Measurements from ENCODE around the gene RALGPS1. TPM values are rescaled to one million over a fixed set of nuclear protein-coding genes. Genes with fewer than 3 reads are reported as not detected.

The RALGPS1 gene
- total RNA-seq, 2 experiments from 2014 or later = 1.5 to 1.7 TPM

DNA sequence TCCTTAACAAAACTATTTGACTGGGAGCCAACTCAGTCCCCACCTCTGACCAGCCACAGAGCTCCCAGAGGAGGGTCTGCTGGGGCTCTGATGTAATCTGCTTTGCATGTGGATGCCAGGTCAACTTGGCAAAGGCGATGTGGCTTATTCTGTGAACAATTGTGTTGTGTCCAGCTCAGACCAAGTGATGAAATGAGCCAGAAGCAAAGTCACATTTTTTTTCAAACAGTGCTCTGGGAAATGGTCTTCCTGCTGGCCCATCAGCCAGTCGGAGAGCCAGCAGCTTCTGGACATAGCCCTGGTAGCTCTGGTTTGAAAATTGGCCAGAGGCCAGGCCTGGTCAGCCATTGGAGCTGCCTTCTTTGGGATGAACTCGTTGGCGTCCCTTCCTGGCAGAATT lies 121.4 kb downstream of the RALGPS1 start:
- ChIA-PET CTCF (interaction anchor here (0.6 kb wide), 1 partner anchor 179 kb away, joined by 3 read pairs; no protein-coding TSS in a partner anchor), POLR2A (no interaction called here)

GRCh38 chr9:127036437-127036836 lies 121.9 kb downstream of the RALGPS1 start:
- CTCF ChIA-PET = no interaction called here

GRCh38 chr9:127038531-127038930 lies 123.9 kb downstream of the RALGPS1 start:
- ChIA-PET CTCF (no interaction called here), POLR2A (interaction anchor here (0.5 kb wide), 1 partner anchor 546 kb away, joined by 3 read pairs; no protein-coding TSS in a partner anchor)

More at GRCh38 chr9:127036437-127036836, 121.9 kb downstream of the RALGPS1 start:
- POLR2A ChIA-PET = no interaction called here

- CTCF ChIA-PET = no interaction called here
- POLR2A ChIA-PET = no interaction called here
These were observed 124.9 kb downstream of the RALGPS1 start for GRCh38 chr9:127039492-127039891.

- CTCF ChIA-PET = no interaction called here
- POLR2A ChIA-PET = no interaction called here
These were observed 130.6 kb downstream of the RALGPS1 start for GRCh38 chr9:127045148-127045547.

DNA sequence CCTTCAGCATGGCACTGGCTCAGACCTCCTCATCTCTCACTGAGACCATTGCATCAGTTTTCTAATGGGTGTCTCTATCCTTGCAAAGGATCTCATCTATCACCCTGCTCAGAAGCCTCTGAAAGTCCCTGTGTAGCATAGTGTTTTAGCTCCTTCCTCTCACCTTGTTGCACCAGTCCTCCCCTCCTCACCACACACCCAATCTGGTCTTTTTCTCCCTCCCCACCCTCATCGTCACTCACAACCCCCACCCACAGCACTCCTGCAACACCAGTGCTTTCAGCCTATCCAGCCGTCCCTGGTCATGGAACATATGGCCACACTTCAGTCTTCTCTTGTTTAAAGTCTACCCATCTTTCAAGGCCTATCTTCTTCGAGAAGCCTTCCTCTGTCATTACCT lies 133.4 kb downstream of the RALGPS1 start:
- POLR2A ChIA-PET = interaction anchor here (0.6 kb wide), 1 partner anchor 40 kb away, joined by 3 read pairs; no protein-coding TSS in a partner anchor
- CTCF ChIA-PET = no interaction called here

DNA sequence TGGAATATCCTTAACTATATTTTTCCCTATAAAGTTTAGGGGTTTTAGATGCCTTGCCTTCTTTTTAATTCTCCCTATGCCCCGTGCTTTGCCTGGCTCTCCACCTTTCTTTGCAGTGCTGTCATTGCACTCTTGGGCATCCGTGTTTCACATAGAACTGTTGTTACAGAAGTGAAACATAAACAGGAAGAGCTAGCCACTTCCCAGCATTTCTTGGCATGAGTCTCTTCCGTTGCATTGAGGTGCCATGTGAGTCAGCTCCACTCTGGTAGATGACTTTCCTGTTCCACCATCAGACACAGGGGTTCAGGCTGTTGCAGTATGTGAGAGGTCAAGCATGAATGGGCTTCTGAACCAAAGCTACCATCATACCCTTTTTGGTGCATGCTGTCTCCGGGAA lies 134.5 kb downstream of the RALGPS1 start:
- POLR2A ChIA-PET = no interaction called here
- CTCF ChIA-PET = interaction anchor here (1.1 kb wide), 1 partner anchor 44 kb away, joined by 3 read pairs; no protein-coding TSS in a partner anchor

DNA sequence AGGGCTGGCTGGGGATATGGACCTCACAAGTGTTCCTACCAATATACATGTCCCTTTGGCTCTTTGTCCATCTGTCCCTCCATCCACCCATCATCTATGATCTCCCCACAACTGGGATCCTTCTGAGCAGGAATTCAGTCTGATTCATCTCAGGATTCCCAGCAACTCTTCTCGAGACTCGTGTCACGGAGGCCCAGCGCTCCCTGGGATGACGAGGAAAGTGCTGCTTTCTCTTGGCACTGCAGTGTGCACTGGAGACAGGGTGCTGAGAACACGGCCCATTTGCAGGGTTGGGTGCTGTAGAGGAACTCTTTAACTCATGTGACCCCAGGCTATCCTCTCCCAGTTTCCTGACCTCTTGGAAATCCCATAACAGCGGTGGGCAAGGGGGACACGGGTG lies 135.0 kb downstream of the RALGPS1 start:
- POLR2A ChIA-PET = no interaction called here
- CTCF ChIA-PET = interaction anchor here (1.1 kb wide), 1 partner anchor 44 kb away, joined by 3 read pairs; no protein-coding TSS in a partner anchor

DNA sequence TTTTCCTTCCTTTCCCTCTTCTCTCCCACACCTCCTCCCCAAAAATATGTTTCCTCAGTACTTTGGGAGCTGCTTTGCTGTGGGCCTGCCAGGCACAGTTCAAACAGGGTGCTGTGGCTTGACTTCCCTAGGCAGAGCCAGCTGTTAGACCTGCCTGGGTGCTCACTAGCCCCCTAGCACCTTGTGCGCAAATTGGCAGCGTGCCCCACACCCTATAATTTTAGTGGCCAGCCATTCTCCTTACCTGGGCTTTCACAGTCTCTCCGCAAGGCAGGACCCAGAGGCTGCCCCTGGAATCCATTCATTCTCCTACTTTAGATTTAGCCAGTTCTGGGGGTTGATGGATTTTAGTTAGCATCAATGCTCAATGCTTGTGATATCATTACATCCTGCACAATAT lies 135.6 kb downstream of the RALGPS1 start:
- CTCF ChIA-PET = interaction anchor here (1.1 kb wide), 1 partner anchor 45 kb away, joined by 3 read pairs; no protein-coding TSS in a partner anchor
- POLR2A ChIA-PET = no interaction called here

- ChIA-PET CTCF (no interaction called here), POLR2A (no interaction called here)
These were observed 136.0 kb downstream of the RALGPS1 start for GRCh38 chr9:127050591-127051001.

DNA sequence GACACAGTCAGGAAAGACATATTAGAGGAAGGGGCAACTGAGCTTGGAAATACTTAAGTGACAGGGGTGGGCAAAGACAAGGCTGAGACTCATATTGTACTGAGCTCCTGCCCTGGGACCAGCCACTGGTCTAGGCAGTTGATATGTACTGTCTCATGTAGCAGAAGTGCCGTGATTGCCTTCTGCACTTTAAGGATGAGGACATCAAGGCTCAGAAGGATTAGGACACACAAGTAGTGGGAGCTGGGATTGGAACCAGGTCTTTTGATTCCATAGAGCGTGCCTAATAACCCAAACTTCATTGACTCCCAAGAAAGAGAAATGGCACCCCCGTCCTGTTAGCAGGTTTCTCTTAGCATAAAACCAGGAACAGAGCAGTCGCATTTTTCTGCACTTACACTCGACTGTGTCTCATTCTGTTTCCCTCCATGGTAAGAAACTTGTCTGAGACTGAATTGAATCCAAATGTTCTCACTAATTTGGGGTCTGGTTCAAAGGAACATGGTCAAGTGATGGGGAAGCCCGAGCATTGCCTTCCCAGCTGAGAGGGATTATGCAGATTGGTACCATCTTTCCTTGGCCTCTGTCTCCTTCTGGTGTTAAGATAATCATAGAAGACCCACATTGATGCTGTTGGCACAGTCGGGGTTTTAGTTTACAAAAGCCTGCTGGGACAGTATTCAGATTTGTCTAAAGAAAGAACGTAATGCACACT lies 137.5 kb downstream of the RALGPS1 start:
- ChIA-PET POLR2A (no interaction called here), CTCF (no interaction called here)

DNA sequence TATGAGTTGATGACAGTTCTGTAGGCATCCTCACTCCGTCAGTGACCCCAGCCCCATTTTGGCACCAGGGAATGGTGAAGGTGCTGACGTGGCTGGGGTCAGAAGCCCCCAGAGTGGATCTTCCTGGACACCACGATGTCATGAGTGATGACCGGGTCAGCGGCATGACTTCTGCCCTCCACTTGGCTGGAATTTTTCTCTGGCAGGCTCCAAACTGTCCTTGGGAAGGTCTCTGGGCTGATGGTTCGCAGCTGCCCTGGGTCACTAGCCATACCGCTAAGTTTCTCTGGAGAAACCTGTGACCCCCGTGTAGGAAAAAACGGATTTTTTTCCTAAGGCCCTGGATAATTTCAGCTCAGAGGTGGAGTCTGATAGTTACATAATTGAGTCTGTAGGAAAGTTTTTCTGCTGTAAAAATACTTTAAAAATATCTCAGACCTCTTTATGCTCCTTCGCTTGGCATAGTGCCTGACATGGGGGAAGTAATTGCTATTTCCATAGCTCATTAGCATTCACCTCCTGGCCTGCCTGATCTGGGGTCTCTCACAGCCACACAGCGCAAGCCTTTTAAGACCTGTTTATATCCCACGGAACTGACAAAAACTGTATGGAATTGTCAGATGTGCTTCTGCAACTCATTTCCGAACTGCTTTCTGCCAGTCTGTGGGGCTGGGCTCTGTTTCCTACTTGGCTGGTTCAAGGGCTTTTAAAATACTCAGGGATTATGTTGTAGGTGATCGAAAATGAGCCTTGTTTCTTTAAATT lies 138.7 kb downstream of the RALGPS1 start:
- POLR2A ChIA-PET = no interaction called here
- CTCF ChIA-PET = no interaction called here

DNA sequence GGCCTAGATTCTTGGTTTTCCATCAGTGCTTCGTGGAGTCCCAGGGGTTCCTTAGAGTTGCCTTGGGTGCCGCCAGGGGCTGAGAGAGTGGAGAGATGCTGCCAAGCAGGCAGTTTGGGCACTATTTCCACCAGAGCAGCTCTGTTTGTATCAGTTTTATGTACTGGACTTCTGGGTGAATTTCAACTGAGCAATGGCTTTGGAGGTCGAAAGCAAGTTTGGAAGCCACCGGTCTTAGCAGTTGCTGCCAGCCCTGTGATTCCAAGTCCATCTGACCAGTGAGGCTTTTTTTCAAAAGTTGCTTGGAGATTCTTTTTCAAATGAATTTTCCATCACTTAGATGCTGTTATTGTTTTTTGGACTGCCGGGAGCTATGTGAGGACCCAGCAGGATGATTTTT lies 139.4 kb downstream of the RALGPS1 start:
- POLR2A ChIA-PET = no interaction called here

DNA sequence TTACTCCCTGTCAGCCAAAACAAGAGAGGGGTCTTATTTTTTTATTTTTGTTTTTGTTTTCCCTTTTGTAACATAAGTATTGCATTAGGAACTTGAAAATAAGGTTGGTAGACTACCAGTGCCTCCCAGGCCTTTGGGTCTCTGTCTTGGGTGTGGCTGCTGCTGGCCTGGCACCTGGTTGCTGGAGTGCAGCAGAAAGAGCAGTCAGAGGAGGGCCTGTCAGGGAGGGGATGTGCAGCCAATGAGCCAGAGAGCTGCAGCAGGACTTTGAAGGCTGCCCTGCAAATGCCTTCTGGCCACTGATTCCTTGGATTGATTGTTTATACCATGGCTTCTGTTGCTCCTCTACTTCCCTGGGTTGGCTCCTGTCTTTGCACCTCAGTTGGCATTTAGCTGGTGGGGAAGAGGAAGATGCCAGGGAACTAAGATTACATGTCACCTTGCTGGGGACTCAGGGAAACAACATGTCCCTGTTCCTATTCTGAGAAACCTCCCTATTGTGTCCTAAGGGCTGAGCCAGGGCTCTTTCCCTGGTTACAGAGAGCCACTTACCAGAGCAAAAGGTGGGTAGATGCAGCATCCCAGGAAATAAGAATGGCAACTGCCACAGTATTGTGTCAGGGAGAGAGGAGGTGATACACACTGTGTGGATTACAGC lies 141.3 kb downstream of the RALGPS1 start:
- POLR2A ChIA-PET = no interaction called here

More for the DNA sequence above, 139.4 kb downstream of the RALGPS1 start:
- CTCF ChIA-PET = no interaction called here

GRCh38 chr9:127056446-127056845 lies 141.9 kb downstream of the RALGPS1 start:
- POLR2A ChIA-PET = no interaction called here
- CTCF ChIA-PET = interaction anchor here (0.5 kb wide), 1 partner anchor 132 kb away, joined by 3 read pairs; no protein-coding TSS in a partner anchor

More for the DNA sequence above, 141.3 kb downstream of the RALGPS1 start:
- CTCF ChIA-PET = interaction anchor here (0.5 kb wide), 1 partner anchor 132 kb away, joined by 3 read pairs; no protein-coding TSS in a partner anchor

DNA sequence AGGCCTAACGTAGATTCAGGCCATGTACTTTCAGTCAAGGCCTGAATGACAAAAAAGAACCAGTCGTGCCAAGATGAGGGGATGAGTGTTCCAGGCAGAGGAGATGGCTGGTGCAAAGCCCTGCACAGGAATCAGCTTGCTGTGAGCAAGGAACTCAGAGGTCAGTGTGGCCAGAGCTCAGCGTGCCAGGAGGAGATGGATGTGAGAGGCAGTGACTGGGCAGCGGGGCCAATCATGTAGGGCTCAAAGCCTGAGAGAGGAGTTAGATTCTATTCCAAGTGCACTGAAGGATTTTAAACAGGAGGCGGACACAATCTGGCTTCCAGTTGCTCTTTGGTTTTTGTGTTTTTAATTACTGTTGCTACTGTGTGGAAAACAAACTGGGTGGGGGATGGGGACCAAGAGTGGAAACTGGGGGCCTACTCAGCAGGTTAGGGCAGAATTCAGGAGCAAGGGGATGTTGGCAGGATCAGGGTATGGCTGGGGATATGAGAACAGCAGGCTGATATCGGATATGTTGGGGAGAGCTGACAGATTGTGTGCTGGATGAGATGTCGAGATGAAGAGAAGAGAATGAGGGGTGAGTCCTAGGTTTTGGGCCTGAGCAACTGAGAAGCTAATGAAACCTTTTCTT lies 143.5 kb downstream of the RALGPS1 start:
- POLR2A ChIA-PET = no interaction called here
- CTCF ChIA-PET = no interaction called here

- ChIA-PET CTCF (no interaction called here), POLR2A (no interaction called here)
These were observed 144.1 kb downstream of the RALGPS1 start for GRCh38 chr9:127058645-127059021.

- ChIA-PET CTCF (no interaction called here), POLR2A (no interaction called here)
These were observed 144.4 kb downstream of the RALGPS1 start for GRCh38 chr9:127059030-127059429.

DNA sequence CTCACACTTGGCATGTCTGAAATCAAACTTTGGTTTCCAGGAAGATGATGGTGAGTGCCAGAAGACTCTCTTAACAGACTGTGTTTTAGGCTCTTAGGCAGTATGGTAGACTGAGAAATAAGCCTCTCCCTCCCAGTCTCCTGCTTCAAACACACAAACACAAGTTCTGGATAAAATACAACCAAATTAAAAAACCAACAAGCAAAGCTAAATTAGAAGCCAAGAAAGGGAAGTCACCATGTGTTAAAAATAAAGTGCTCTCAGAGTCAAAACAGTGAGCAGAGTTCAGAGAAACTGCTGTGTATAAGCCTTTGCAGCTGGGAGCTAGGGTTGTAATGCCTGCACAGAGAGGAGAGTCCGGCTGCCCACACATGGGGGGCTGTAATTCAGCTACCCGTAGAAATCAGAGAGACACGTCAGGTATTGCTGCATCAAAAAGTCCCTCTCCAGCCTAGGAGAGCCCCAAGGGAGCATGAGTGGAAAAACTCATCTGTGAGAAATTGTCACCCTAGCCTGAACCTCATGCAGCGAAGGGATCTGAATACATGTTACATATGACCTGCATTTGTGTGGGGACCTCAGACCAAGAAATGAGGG lies 145.3 kb downstream of the RALGPS1 start:
- POLR2A ChIA-PET = no interaction called here
- CTCF ChIA-PET = no interaction called here

- POLR2A ChIA-PET = no interaction called here
These were observed 146.8 kb downstream of the RALGPS1 start for GRCh38 chr9:127061411-127061810.

More at GRCh38 chr9:127061411-127061810, 146.8 kb downstream of the RALGPS1 start:
- CTCF ChIA-PET = no interaction called here
